Measurements from ENCODE around the gene STK32C. TPM values are rescaled to one million over a fixed set of nuclear protein-coding genes. Genes with fewer than 3 reads are reported as not detected.

The STK32C gene
- total RNA-seq, 1 experiment from 2014 or later, result 16.5 TPM

DNA sequence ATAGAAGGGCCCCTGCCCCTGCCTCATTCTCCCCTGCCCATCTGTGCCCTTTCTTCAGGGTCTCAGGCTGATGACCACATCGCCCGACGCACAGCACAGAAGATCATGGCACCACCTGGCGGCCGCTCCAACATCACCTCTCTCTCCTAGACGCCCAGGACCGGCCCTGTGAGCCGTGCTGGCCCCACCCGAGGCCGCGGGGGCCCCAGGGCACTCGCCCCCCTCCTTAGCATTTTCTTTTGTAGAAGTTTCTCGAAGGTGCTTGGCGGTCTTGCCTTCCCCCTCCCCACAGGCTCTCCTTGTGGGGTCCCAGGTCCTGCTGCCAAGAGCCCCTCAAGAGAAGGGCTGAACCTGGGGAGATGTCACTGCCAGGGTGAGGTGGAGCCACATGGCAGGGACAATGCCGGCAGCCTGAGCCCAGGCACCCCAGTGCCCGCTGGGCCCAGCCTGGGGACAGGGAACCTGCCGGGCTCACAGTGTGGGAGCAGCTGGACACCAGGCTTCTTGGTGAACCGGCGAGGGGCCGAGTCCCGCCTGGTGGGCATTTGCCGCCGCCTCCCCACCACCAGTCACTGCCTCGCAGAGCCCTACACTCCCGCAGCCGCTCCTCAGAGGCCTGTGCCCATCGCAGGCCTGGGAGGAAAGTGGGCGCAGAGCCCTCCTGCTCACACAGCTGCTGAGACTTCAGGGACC lies 102.8 kb downstream of the STK32C start:
- no peak for DNase-seq (ENCODE audit: low spot score)
- no peak overlapping the region for H3K4me3 ChIP-seq (ENCODE audit: low read depth, low read length, poor library complexity, severe bottlenecking)
- ChIA-PET CTCF (no interaction called here), POLR2A (ENCODE audit: low non-redundant PET) (no interaction called here)
- no peaks in the 10 kb centered on the region for H3K9me3 ChIP-seq (ENCODE audit: low read depth, low read length, poor library complexity, severe bottlenecking)
- intact Hi-C loops (cut with micrococcal nuclease; ENCODE audit: unreplicated experiment), result no loop called here
- BruUV-seq (replicated peaks), result no TSS peak
- H3K4me1 ChIP-seq (ENCODE audit: insufficient read depth, low read length, poor library complexity, severe bottlenecking), result no peaks in the 10 kb centered on the region
- H3K27ac ChIP-seq (ENCODE audit: low read depth, low read length, poor library complexity, severe bottlenecking), result no peak overlapping the region
- TF ChIP-seq EZH2 (IDR thresholded peaks at IDR 0.05; ENCODE audit: borderline replicate concordance, low read depth, low read length, poor library complexity, severe bottlenecking) (no peak), CTCF (conservative IDR thresholded peaks at IDR 0.05; ENCODE audit: low read depth, low read length) (no peak)
- no peaks in the 10 kb centered on the region for H3K36me3 ChIP-seq (ENCODE audit: insufficient read depth, low read length, poor library complexity, severe bottlenecking)
- H3K27me3 ChIP-seq (replicated peaks; ENCODE audit: insufficient read depth, low read depth, low read length, poor library complexity), result no peaks in the 10 kb centered on the region

- H3K4me1 ChIP-seq (ENCODE audit: insufficient read depth, low read length, poor library complexity, severe bottlenecking), result no peaks in the 10 kb centered on the region
- CTCF ChIA-PET, result no interaction called here
- no TSS peak for BruUV-seq (replicated peaks)
- intact Hi-C loops (cut with micrococcal nuclease; ENCODE audit: unreplicated experiment), result no loop called here
- H3K27ac ChIP-seq (ENCODE audit: low read depth, low read length, poor library complexity, severe bottlenecking), result no peak overlapping the region
- TF ChIP-seq CTCF (conservative IDR thresholded peaks at IDR 0.05; ENCODE audit: low read depth, low read length), result no peak
- no peak for DNase-seq (ENCODE audit: low spot score)
- POLR2A ChIA-PET (ENCODE audit: low non-redundant PET), result no interaction called here
- no peaks in the 10 kb centered on the region for H3K27me3 ChIP-seq (replicated peaks; ENCODE audit: insufficient read depth, low read depth, low read length, poor library complexity)
- H3K9me3 ChIP-seq (ENCODE audit: low read depth, low read length, poor library complexity, severe bottlenecking), result no peaks in the 10 kb centered on the region
- no peaks in the 10 kb centered on the region for H3K36me3 ChIP-seq (ENCODE audit: insufficient read depth, low read length, poor library complexity, severe bottlenecking)
- H3K4me3 ChIP-seq (ENCODE audit: low read depth, low read length, poor library complexity, severe bottlenecking), result no peak overlapping the region
Observed at GRCh38 chr10:132204078-132204780, 103.5 kb downstream of the STK32C start.

DNA sequence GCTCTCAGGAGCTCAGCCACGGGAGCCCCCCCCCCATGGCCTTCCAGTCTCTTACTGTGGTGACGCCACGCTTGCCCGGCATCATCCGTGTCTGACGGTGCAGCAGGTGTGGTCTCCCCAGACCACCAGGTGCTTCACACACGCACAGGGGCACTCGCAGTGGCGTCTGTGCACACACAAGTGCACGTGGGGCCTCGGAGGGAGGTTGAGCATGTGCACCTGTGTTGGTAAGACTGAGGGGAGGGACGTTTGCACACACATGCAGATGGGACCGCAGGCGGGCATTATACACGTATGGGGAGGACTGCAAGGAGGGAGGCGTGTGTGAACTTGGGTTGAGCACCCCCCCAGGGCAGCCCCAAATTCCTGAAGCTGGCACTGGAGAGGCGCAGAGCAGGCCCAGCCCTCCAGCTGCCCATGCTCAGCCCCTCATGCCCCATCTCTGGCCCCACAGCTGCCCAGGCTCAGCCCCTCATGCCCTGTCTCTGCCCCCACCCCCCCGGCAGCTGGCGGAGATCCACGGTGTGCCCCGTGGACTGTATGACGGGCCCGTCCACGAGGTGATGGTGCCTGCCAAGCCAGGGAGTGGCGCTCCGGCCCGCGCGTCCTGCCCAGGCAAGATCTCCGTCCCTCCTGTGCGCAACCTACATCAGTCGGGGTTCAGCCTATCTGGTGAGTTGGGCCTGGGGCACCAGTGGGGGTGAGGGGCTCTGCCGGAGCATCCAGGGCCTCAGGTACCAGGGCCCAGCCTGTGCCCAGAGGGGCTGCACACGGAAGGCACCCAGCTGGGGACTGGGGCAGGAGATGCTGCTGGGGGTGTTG lies 104.3 kb downstream of the STK32C start:
- ChIA-PET POLR2A (ENCODE audit: low non-redundant PET) (no interaction called here), CTCF (no interaction called here)
- no peak overlapping the region for H3K4me3 ChIP-seq (ENCODE audit: low read depth, low read length, poor library complexity, severe bottlenecking)
- DNase-seq (ENCODE audit: low spot score), result no peak
- TF ChIP-seq EZH2 (IDR thresholded peaks at IDR 0.05; ENCODE audit: borderline replicate concordance, low read depth, low read length, poor library complexity, severe bottlenecking) (no peak), CTCF (conservative IDR thresholded peaks at IDR 0.05; ENCODE audit: low read depth, low read length) (no peak)
- no peaks in the 10 kb centered on the region for H3K36me3 ChIP-seq (ENCODE audit: insufficient read depth, low read length, poor library complexity, severe bottlenecking)
- BruUV-seq (replicated peaks), result no TSS peak
- H3K27ac ChIP-seq (ENCODE audit: low read depth, low read length, poor library complexity, severe bottlenecking), result no peak overlapping the region
- H3K4me1 ChIP-seq (ENCODE audit: insufficient read depth, low read length, poor library complexity, severe bottlenecking), result no peaks in the 10 kb centered on the region
- H3K27me3 ChIP-seq (replicated peaks; ENCODE audit: insufficient read depth, low read depth, low read length, poor library complexity), result no peaks in the 10 kb centered on the region
- intact Hi-C loops (cut with micrococcal nuclease; ENCODE audit: unreplicated experiment), result no loop called here
- no peaks in the 10 kb centered on the region for H3K9me3 ChIP-seq (ENCODE audit: low read depth, low read length, poor library complexity, severe bottlenecking)

Measured in A673 (cell line).